Measurements from ENCODE around the gene NOX4. TPM values are rescaled to one million over a fixed set of nuclear protein-coding genes. Genes with fewer than 3 reads are reported as not detected.
"Not testable (repeated sequence)": the region's sequence is repeated elsewhere in the genome, so short reads cannot be mapped to it uniquely, and the experiment has no call there.

Gene NOX4
- total and polyA plus RNA-seq, 4 experiments from 2014 or later: not detected

GRCh38 chr11:89295023-89295422, 196.2 kb downstream of the NOX4 start:
- CTCF ChIA-PET (ENCODE audit: partially characterized antibody); H3K4me1 Mint-ChIP-seq; H3K4me3 ChIP-seq (ENCODE audit: low read length in 2 of 2); H3K4me1 ChIP-seq (ENCODE audit: insufficient read depth, low read length); H3K4me3 Mint-ChIP-seq; H3K27ac Mint-ChIP-seq; H3K27ac ChIP-seq (ENCODE audit: low read depth, low read length); H3K36me3 ChIP-seq (ENCODE audit: insufficient read depth, low read length); H3K27me3 ChIP-seq (ENCODE audit: insufficient read depth, low read length); H3K9me3 ChIP-seq (ENCODE audit: control insufficient read depth in 1 of 2, low read length in 2 of 2); H3K27me3 Mint-ChIP-seq; DNase-seq; POLR2A ChIA-PET (ENCODE audit: partially characterized antibody); intact Hi-C loops (cut with micrococcal nuclease); H3K9me3 Mint-ChIP-seq; H3K36me3 Mint-ChIP-seq: not testable (repeated sequence)

- Histone ChIP-seq H3K4me1 (ENCODE audit: insufficient read depth, low read length) (no peaks in the 10 kb centered on the region), H3K27me3 (ENCODE audit: insufficient read depth, low read length) (no peaks in the 10 kb centered on the region), H3K36me3 (ENCODE audit: insufficient read depth, low read length) (no peaks in the 10 kb centered on the region), H3K27ac (ENCODE audit: low read depth, low read length) (no peak overlapping the region), H3K9me3 (ENCODE audit: control insufficient read depth in 1 of 2, low read length in 2 of 2) (no peaks in the 10 kb centered on the region), H3K4me3 (ENCODE audit: low read length in 2 of 2) (no peak overlapping the region)
- ChIA-PET CTCF (ENCODE audit: partially characterized antibody) (no interaction called here), POLR2A (ENCODE audit: partially characterized antibody) (no interaction called here)
- intact Hi-C loops (cut with micrococcal nuclease): no loop called here
- no peaks in the 10 kb centered on the region for H3K36me3 Mint-ChIP-seq
- H3K27me3 Mint-ChIP-seq: no peaks in the 10 kb centered on the region
- H3K4me3 Mint-ChIP-seq: no peak overlapping the region
- H3K27ac Mint-ChIP-seq: no peak overlapping the region
- no peaks in the 10 kb centered on the region for H3K4me1 Mint-ChIP-seq
- peaks cover 0 to 3% (median 0%) of the 10 kb centered on the region in 8 donors for H3K9me3 Mint-ChIP-seq
- no peak for DNase-seq
These were observed 197.1 kb downstream of the NOX4 start for GRCh38 chr11:89293965-89294679.

- H3K27ac ChIP-seq (ENCODE audit: low read depth, low read length); H3K4me3 ChIP-seq (ENCODE audit: low read length in 2 of 2); H3K4me1 Mint-ChIP-seq; H3K36me3 Mint-ChIP-seq; H3K9me3 Mint-ChIP-seq; H3K9me3 ChIP-seq (ENCODE audit: control insufficient read depth in 1 of 2, low read length in 2 of 2); DNase-seq; H3K27me3 ChIP-seq (ENCODE audit: insufficient read depth, low read length); H3K36me3 ChIP-seq (ENCODE audit: insufficient read depth, low read length); CTCF ChIA-PET (ENCODE audit: partially characterized antibody); H3K27me3 Mint-ChIP-seq; H3K4me3 Mint-ChIP-seq; intact Hi-C loops (cut with micrococcal nuclease); POLR2A ChIA-PET (ENCODE audit: partially characterized antibody); H3K27ac Mint-ChIP-seq; H3K4me1 ChIP-seq (ENCODE audit: insufficient read depth, low read length): not testable (repeated sequence)
These were observed 203.2 kb downstream of the NOX4 start for GRCh38 chr11:89288004-89288403.

- H3K9me3 ChIP-seq (ENCODE audit: control insufficient read depth in 1 of 2, low read length in 2 of 2); H3K4me3 ChIP-seq (ENCODE audit: low read length in 2 of 2); H3K27me3 ChIP-seq (ENCODE audit: insufficient read depth, low read length); H3K4me1 Mint-ChIP-seq; intact Hi-C loops (cut with micrococcal nuclease); H3K36me3 Mint-ChIP-seq; H3K4me1 ChIP-seq (ENCODE audit: insufficient read depth, low read length); POLR2A ChIA-PET (ENCODE audit: partially characterized antibody); H3K36me3 ChIP-seq (ENCODE audit: insufficient read depth, low read length); CTCF ChIA-PET (ENCODE audit: partially characterized antibody); H3K27ac ChIP-seq (ENCODE audit: low read depth, low read length); H3K27ac Mint-ChIP-seq; H3K27me3 Mint-ChIP-seq; H3K9me3 Mint-ChIP-seq: not testable (repeated sequence)
- H3K4me3 Mint-ChIP-seq: peak overlapping the region in 1 of 8 donors; percentile 20
- DNase-seq: peak in 2 of 5 donors; percentile 1 to 9
These were observed 204.6 kb downstream of the NOX4 start for GRCh38 chr11:89286601-89287000.

- H3K9me3 ChIP-seq (ENCODE audit: control insufficient read depth in 1 of 2, low read length in 2 of 2); H3K4me3 ChIP-seq (ENCODE audit: low read length in 2 of 2); intact Hi-C loops (cut with micrococcal nuclease); H3K4me1 Mint-ChIP-seq; H3K36me3 Mint-ChIP-seq; H3K27me3 ChIP-seq (ENCODE audit: insufficient read depth, low read length); H3K27ac ChIP-seq (ENCODE audit: low read depth, low read length); H3K4me3 Mint-ChIP-seq; CTCF ChIA-PET (ENCODE audit: partially characterized antibody); H3K9me3 Mint-ChIP-seq; H3K36me3 ChIP-seq (ENCODE audit: insufficient read depth, low read length); DNase-seq; H3K4me1 ChIP-seq (ENCODE audit: insufficient read depth, low read length); H3K27me3 Mint-ChIP-seq; H3K27ac Mint-ChIP-seq; POLR2A ChIA-PET (ENCODE audit: partially characterized antibody): not testable (repeated sequence)
These were observed 210.0 kb downstream of the NOX4 start for GRCh38 chr11:89281032-89281677.

- no peaks in the 10 kb centered on the region for H3K4me1 Mint-ChIP-seq
These were observed 212.0 kb downstream of the NOX4 start for GRCh38 chr11:89279176-89279575.

GRCh38 chr11:89275966-89276365, 215.2 kb downstream of the NOX4 start:
- Histone ChIP-seq H3K27ac (ENCODE audit: low read depth, low read length) (no peak overlapping the region), H3K4me3 (ENCODE audit: low read length in 2 of 2) (no peak overlapping the region), H3K9me3 (ENCODE audit: control insufficient read depth in 1 of 2, low read length in 2 of 2) (no peaks in the 10 kb centered on the region), H3K27me3 (ENCODE audit: insufficient read depth, low read length) (no peaks in the 10 kb centered on the region), H3K4me1 (ENCODE audit: insufficient read depth, low read length) (no peaks in the 10 kb centered on the region), H3K36me3 (ENCODE audit: insufficient read depth, low read length) (no peaks in the 10 kb centered on the region)
- peaks cover 0 to 4% (median under 1%) of the 10 kb centered on the region in 8 donors for H3K9me3 Mint-ChIP-seq
- ChIA-PET CTCF (ENCODE audit: partially characterized antibody) (no interaction called here), POLR2A (ENCODE audit: partially characterized antibody) (no interaction called here)
- DNase-seq: no peak
- H3K27ac Mint-ChIP-seq: peak overlapping the region in 1 of 7 donors; percentile 23
- peaks cover 0 to 2% (median 0%) of the 10 kb centered on the region in 4 donors for H3K4me1 Mint-ChIP-seq
- intact Hi-C loops (cut with micrococcal nuclease): no loop called here
- no peaks in the 10 kb centered on the region for H3K36me3 Mint-ChIP-seq
- no peaks in the 10 kb centered on the region for H3K27me3 Mint-ChIP-seq
- H3K4me3 Mint-ChIP-seq: no peak overlapping the region

More at GRCh38 chr11:89279176-89279575, 212.0 kb downstream of the NOX4 start:
- Histone ChIP-seq H3K27me3 (ENCODE audit: insufficient read depth, low read length) (no peaks in the 10 kb centered on the region), H3K36me3 (ENCODE audit: insufficient read depth, low read length) (no peaks in the 10 kb centered on the region), H3K9me3 (ENCODE audit: control insufficient read depth in 1 of 2, low read length in 2 of 2) (no peaks in the 10 kb centered on the region), H3K4me3 (ENCODE audit: low read length in 2 of 2) (no peak overlapping the region), H3K4me1 (ENCODE audit: insufficient read depth, low read length) (no peaks in the 10 kb centered on the region), H3K27ac (ENCODE audit: low read depth, low read length) (no peak overlapping the region)
- CTCF ChIA-PET (ENCODE audit: partially characterized antibody): no interaction called here
- no peaks in the 10 kb centered on the region for H3K27me3 Mint-ChIP-seq
- H3K9me3 Mint-ChIP-seq: peaks cover 0 to 4% (median 2%) of the 10 kb centered on the region in 8 donors
- no peak overlapping the region for H3K27ac Mint-ChIP-seq
- H3K36me3 Mint-ChIP-seq: no peaks in the 10 kb centered on the region
- intact Hi-C loops (cut with micrococcal nuclease): no loop called here
- POLR2A ChIA-PET (ENCODE audit: partially characterized antibody): no interaction called here
- H3K4me3 Mint-ChIP-seq: no peak overlapping the region
- DNase-seq: no peak

Measured in CD4-positive, alpha-beta memory T cell (primary cell).